DND-41 (cell line): ENCODE measurements around the gene TROAP.

ENCODE experiments used
- CTCF ChIP-seq: IDR thresholded peaks from 2 replicates; pipeline ENCODE4 v1.5.1; 2012; ENCODE audit warnings: borderline replicate concordance, low read length, moderate library complexity, mild to moderate bottlenecking; ENCODE audit not compliant: poor library complexity, severe bottlenecking; ENCODE audit errors: extremely low read depth
- EZH2 ChIP-seq: IDR thresholded peaks from 3 replicates; pipeline ENCODE4 v1.6.1; 2012; ENCODE audit warnings: borderline replicate concordance, low read depth, mild to moderate bottlenecking, moderate library complexity, low read length, inconsistent platforms; ENCODE audit not compliant: severe bottlenecking

GRCh38 chr12:49362077-49362476 lies 39.0 kb downstream of the TROAP start:
- no peak for TF ChIP-seq CTCF
- no peak for TF ChIP-seq EZH2
